ENCODE data around the gene TMPRSS11A.

DNA sequence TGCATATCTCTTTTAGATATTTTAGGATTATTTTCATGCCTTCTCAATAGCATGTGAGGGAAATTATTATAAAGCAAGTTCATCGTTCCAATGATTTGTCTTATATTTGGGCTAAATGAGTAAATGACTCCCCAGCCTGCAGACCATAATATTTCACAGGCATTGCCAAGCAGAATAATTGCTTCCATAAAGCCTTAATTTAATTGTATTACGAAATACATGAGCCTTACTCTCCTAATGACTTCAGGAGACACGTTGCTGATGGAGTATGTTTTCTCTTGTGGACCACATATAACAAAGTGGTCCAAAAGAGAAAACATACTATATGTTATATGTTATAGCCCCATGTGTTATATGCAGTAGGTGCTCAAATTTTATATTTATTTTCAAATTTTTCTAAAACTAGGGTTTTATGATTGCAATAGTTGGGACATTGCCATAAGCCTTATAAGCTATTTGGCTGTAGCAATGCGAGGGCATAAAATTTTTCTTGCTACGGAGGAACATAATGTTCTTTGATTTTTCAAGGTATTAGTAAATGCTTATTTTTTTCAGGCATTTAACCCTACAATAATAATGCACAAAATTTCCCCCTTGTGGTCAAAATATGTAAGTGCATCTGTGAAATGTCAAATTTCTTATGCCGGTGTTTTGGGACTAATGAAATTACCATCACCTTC is 53.2 kb downstream of the TMPRSS11A start:
- TF ChIP-seq, protein P1, sequence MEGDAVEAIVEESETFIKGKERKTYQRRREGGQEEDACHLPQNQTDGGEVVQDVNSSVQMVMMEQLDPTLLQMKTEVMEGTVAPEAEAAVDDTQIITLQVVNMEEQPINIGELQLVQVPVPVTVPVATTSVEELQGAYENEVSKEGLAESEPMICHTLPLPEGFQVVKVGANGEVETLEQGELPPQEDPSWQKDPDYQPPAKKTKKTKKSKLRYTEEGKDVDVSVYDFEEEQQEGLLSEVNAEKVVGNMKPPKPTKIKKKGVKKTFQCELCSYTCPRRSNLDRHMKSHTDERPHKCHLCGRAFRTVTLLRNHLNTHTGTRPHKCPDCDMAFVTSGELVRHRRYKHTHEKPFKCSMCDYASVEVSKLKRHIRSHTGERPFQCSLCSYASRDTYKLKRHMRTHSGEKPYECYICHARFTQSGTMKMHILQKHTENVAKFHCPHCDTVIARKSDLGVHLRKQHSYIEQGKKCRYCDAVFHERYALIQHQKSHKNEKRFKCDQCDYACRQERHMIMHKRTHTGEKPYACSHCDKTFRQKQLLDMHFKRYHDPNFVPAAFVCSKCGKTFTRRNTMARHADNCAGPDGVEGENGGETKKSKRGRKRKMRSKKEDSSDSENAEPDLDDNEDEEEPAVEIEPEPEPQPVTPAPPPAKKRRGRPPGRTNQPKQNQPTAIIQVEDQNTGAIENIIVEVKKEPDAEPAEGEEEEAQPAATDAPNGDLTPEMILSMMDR (conservative IDR thresholded peaks at IDR 0.05; ENCODE audit: low read length), result peak; percentile 92
- no peak for TF ChIP-seq EZH2phosphoT487 (IDR thresholded peaks at IDR 0.05; ENCODE audit: borderline replicate concordance, low read depth, low read length)

Measured in OCI-LY7 (cell line).